HG03045 (cell line): Measurements from ENCODE around the gene NAGLU.

Source experiments
- ATAC-seq: cut with Tn5 transposase; IDR thresholded peaks from one replicate; pipeline ENCODE4 v1.9.1; 2021; ENCODE audit warnings: mild to moderate bottlenecking, moderate library complexity; ENCODE audit not compliant: unreplicated experiment

The NAGLU gene

GRCh38 chr17:42586514-42587230 lies 50.6 kb downstream of the NAGLU start:
- no peak for ATAC-seq

GRCh38 chr17:42590886-42591285 lies 54.8 kb downstream of the NAGLU start:
- ATAC-seq = no peak

GRCh38 chr17:42591411-42591810 lies 55.4 kb downstream of the NAGLU start:
- no peak for ATAC-seq
